ENCODE measurements around the gene FILIP1. TPM values are rescaled to one million over a fixed set of nuclear protein-coding genes. Genes with fewer than 3 reads are reported as not detected.
A peak's percentile ranks its signal among the peaks of the same experiment; 100 is the strongest.

FILIP1 gene
- total RNA-seq, 2 donors from 2014 or later: 3.0 to 6.5 TPM

DNA sequence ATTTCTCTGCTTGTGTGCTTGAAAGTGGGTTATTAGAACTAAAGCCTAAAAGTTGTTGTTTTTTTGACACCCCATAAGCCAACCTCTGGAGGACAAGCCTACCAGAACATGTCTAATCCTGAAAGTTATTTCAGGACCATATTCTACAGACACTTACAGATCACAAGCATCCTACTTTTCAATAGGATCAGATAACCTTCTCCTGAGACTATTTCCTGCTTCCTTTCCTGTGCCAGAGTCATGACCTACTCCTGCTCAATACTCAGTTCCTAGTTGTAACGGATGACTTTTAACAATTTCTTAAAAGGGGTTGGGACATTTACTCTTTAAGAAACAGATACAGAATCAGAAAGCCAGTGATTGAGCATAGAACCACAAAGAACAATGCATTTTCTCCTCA, 5.3 kb upstream of the FILIP1 start:
- TF ChIP-seq, protein P1, sequence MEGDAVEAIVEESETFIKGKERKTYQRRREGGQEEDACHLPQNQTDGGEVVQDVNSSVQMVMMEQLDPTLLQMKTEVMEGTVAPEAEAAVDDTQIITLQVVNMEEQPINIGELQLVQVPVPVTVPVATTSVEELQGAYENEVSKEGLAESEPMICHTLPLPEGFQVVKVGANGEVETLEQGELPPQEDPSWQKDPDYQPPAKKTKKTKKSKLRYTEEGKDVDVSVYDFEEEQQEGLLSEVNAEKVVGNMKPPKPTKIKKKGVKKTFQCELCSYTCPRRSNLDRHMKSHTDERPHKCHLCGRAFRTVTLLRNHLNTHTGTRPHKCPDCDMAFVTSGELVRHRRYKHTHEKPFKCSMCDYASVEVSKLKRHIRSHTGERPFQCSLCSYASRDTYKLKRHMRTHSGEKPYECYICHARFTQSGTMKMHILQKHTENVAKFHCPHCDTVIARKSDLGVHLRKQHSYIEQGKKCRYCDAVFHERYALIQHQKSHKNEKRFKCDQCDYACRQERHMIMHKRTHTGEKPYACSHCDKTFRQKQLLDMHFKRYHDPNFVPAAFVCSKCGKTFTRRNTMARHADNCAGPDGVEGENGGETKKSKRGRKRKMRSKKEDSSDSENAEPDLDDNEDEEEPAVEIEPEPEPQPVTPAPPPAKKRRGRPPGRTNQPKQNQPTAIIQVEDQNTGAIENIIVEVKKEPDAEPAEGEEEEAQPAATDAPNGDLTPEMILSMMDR (IDR thresholded peaks at IDR 0.05): no peak
- no peak for TF ChIP-seq POLR2A (IDR thresholded peaks at IDR 0.05)
- Histone ChIP-seq H3K27ac (no peak overlapping the region), H3K4me1 (peaks cover 18% of the 10 kb centered on the region), H3K4me3 (no peak overlapping the region), H3K27me3 (no peaks in the 10 kb centered on the region), H3K9me3 (no peaks in the 10 kb centered on the region), H3K36me3 (replicated peaks in 1 of 2; ENCODE audit: insufficient read depth in 1 of 2, low read depth in 2 of 2) (no peaks in the 10 kb centered on the region)
- WGBS, 2 donors: 67 to 82% methylated on average over 1 of the region's 1 CpG
- ATAC-seq (no peak), DNase-seq (no peak)
- intact Hi-C loops (cut with DNase I): no loop called here

DNA sequence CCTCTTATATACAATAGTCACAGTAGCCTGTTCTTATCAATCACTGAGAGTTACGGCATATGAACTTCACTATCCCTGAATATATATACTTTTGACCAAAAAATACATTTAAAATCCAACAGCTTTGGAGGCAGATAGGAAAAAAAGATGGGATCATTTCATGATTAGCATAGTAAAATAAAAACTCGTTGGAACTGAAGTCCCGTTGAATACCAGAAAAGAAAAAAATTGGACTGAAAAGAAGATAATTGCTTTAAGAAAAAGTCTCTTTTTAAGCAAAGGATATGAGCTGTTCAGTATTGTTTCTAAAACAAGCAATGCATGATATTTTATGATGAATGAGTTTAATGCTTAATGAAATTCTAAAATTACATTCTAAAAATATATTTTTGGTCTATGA, 4.4 kb upstream of the FILIP1 start:
- no peak for ATAC-seq
- H3K4me3 ChIP-seq: no peak overlapping the region
- intact Hi-C loops (cut with DNase I): no loop called here

GRCh38 chr6:75495011-75495410, 1.4 kb upstream of the FILIP1 start:
- H3K9me3 ChIP-seq: no peaks in the 10 kb centered on the region
- WGBS, 2 donors: 55 to 77% methylated on average over 1 of the region's 1 CpG
- H3K4me3 ChIP-seq: no peak overlapping the region
- H3K36me3 ChIP-seq (replicated peaks in 1 of 2; ENCODE audit: insufficient read depth in 1 of 2, low read depth in 2 of 2): no peaks in the 10 kb centered on the region
- TF ChIP-seq, protein P1 (IDR thresholded peaks at IDR 0.05): no peak
- TF ChIP-seq POLR2A (IDR thresholded peaks at IDR 0.05): no peak
- H3K4me1 ChIP-seq: peaks cover 18% of the 10 kb centered on the region
- no peak for DNase-seq
- H3K27ac ChIP-seq: peak overlapping the region in 1 of 4 donors; percentile 60
- no peaks in the 10 kb centered on the region for H3K27me3 ChIP-seq
- ATAC-seq: no peak
- intact Hi-C loops (cut with DNase I): no loop called here

More for the DNA sequence above, 4.4 kb upstream of the FILIP1 start:
- Histone ChIP-seq H3K36me3 (replicated peaks in 1 of 2; ENCODE audit: insufficient read depth in 1 of 2, low read depth in 2 of 2) (no peaks in the 10 kb centered on the region), H3K27ac (no peak overlapping the region), H3K4me1 (peaks cover 18% of the 10 kb centered on the region), H3K27me3 (no peaks in the 10 kb centered on the region), H3K9me3 (no peaks in the 10 kb centered on the region)
- 78 to 79% methylated on average over 3 of the region's 3 CpGs for WGBS, 2 donors
- no peak for DNase-seq
- no peak for TF ChIP-seq POLR2A (IDR thresholded peaks at IDR 0.05)
- TF ChIP-seq, protein P1 (IDR thresholded peaks at IDR 0.05): no peak

- no peaks in the 10 kb centered on the region for H3K36me3 ChIP-seq (replicated peaks in 1 of 2; ENCODE audit: insufficient read depth in 1 of 2, low read depth in 2 of 2)
- no peak overlapping the region for H3K4me3 ChIP-seq
- no peaks in the 10 kb centered on the region for H3K9me3 ChIP-seq
- H3K4me1 ChIP-seq: peaks cover 18% of the 10 kb centered on the region
- H3K27me3 ChIP-seq: no peaks in the 10 kb centered on the region
- TF ChIP-seq POLR2A (IDR thresholded peaks at IDR 0.05): no peak
- DNase-seq: no peak
- intact Hi-C loops (cut with DNase I): no loop called here
- ATAC-seq: no peak
- 62 to 69% methylated on average over 4 of the region's 4 CpGs for WGBS, 2 donors
- peak overlapping the region; percentile 35 to 68 (median 56) for H3K27ac ChIP-seq
Observed at GRCh38 chr6:75494290-75494689, 690 bp upstream of the FILIP1 start.

GRCh38 chr6:75492386-75493153, 1.0 kb downstream of the FILIP1 start:
- no peaks in the 10 kb centered on the region for H3K27me3 ChIP-seq
- no peaks in the 10 kb centered on the region for H3K9me3 ChIP-seq
- WGBS, 2 donors: 48 to 50% methylated on average over 3 of the region's 3 CpGs
- H3K27ac ChIP-seq: peak overlapping the region; percentile 35 to 68 (median 56)
- no peaks in the 10 kb centered on the region for H3K36me3 ChIP-seq (replicated peaks in 1 of 2; ENCODE audit: insufficient read depth in 1 of 2, low read depth in 2 of 2)
- ATAC-seq (peak; percentile 66), DNase-seq (peak in 3 of 4 donors; percentile 19 to 29 (median 27))
- H3K4me1 ChIP-seq: peaks cover 18% of the 10 kb centered on the region
- intact Hi-C loops (cut with DNase I): no loop called here
- H3K4me3 ChIP-seq: no peak overlapping the region
- peak in 1 of 3 donors; percentile 14 for TF ChIP-seq POLR2A (IDR thresholded peaks at IDR 0.05)
- TF ChIP-seq, protein P1 (IDR thresholded peaks at IDR 0.05): no peak

All from body of pancreas (tissue), 4 donors.